Brain microvascular endothelial cell (primary cell): ENCODE results near the gene KAT8.

Experiments used
- DNase-seq: peaks from one replicate; pipeline ENCODE4 v3.0.0-alpha.2; 2020
- H3K27ac ChIP-seq: fragments of 250-450 bp; sonication (Bioruptor Pico); 2 replicates; pipeline ENCODE4 v1.5.1; 2020; ENCODE audit warnings: mild to moderate bottlenecking, moderate library complexity
- H3K27me3 ChIP-seq: fragments of 250-450 bp; sonication (Bioruptor Pico); replicated peaks from 2 replicates; pipeline ENCODE4 v1.5.1; 2020; ENCODE audit warnings: mild to moderate bottlenecking
- H3K36me3 ChIP-seq: fragments of 250-450 bp; sonication (Bioruptor Pico); replicated peaks from 2 replicates; pipeline ENCODE4 v1.5.1; 2020; ENCODE audit warnings: mild to moderate bottlenecking
- H3K4me3 ChIP-seq: 2 replicates; pipeline ENCODE4 v1.5.1; 2011; ENCODE audit warnings: low read depth, mild to moderate bottlenecking, control low read depth, low read length, moderate library complexity
- CTCF ChIP-seq: IDR thresholded peaks from 2 replicates; pipeline ENCODE4 v1.5.1; 2011; ENCODE audit warnings: low read depth, mild to moderate bottlenecking, moderate library complexity, low read length, control low read depth, inconsistent platforms; ENCODE audit errors: missing control alignments
- in situ Hi-C: cut with HindIII; loops from 2 replicates; pipeline ENCODE4 v1.10.0; 2017; ENCODE audit warnings: low sequenced_read_pairs, low pct_ligation_motif_present

KAT8 gene

GRCh38 chr16:31079342-31079944, 38.0 kb upstream of the KAT8 start:
- Histone ChIP-seq H3K4me3 (no peak overlapping the region), H3K36me3 (peaks cover 28% of the 10 kb centered on the region), H3K27me3 (no peaks in the 10 kb centered on the region), H3K27ac (no peak overlapping the region)
- in situ Hi-C loops: no loop called here
- no peak for DNase-seq
- TF ChIP-seq CTCF: no peak

- no peak for DNase-seq
- peaks cover 28% of the 10 kb centered on the region for H3K36me3 ChIP-seq
- no peak for TF ChIP-seq CTCF
- H3K4me3 ChIP-seq: no peak overlapping the region
- no peak overlapping the region for H3K27ac ChIP-seq
- H3K27me3 ChIP-seq: no peaks in the 10 kb centered on the region
- in situ Hi-C loops: no loop called here
Measured at GRCh38 chr16:31080035-31080629, 37.3 kb upstream of the KAT8 start.

GRCh38 chr16:31080756-31081419, 36.6 kb upstream of the KAT8 start:
- Histone ChIP-seq H3K27ac (no peak overlapping the region), H3K27me3 (no peaks in the 10 kb centered on the region), H3K4me3 (no peak overlapping the region), H3K36me3 (peaks cover 28% of the 10 kb centered on the region)
- in situ Hi-C loops: no loop called here
- TF ChIP-seq CTCF: no peak
- no peak for DNase-seq

GRCh38 chr16:31081428-31082351, 35.8 kb upstream of the KAT8 start:
- Histone ChIP-seq H3K4me3 (no peak overlapping the region), H3K36me3 (peaks cover 28% of the 10 kb centered on the region), H3K27ac (no peak overlapping the region), H3K27me3 (no peaks in the 10 kb centered on the region)
- no peak for DNase-seq
- in situ Hi-C loops: no loop called here
- no peak for TF ChIP-seq CTCF

GRCh38 chr16:31082368-31083045, 35.0 kb upstream of the KAT8 start:
- Histone ChIP-seq H3K27me3 (no peaks in the 10 kb centered on the region), H3K4me3 (no peak overlapping the region), H3K27ac (no peak overlapping the region), H3K36me3 (peaks cover 26% of the 10 kb centered on the region)
- no peak for TF ChIP-seq CTCF
- in situ Hi-C loops: no loop called here
- no peak for DNase-seq
